Retinal pigment epithelial cell (primary cell): ENCODE results near the gene EVL.

Source experiments
- DNase-seq: peaks from one replicate; pipeline ENCODE4 v3.0.0-alpha.2; 2010; ENCODE audit warnings: low read depth
- H3K4me3 ChIP-seq: 2 replicates; pipeline ENCODE4 v1.5.1; 2011; ENCODE audit warnings: mild to moderate bottlenecking, low read length, control low read depth, moderate library complexity
- CTCF ChIP-seq: conservative IDR thresholded peaks from 2 replicates; pipeline ENCODE4 v1.5.1; 2011; ENCODE audit warnings: low read depth, low read length, control low read depth, inconsistent platforms

EVL gene

GRCh38 chr14:100149851-100150611, 84.8 kb downstream of the EVL start:
- no peak overlapping the region for H3K4me3 ChIP-seq
- TF ChIP-seq CTCF = no peak
- no peak for DNase-seq

GRCh38 chr14:100150932-100151587, 85.8 kb downstream of the EVL start:
- TF ChIP-seq CTCF = no peak
- no peak for DNase-seq
- H3K4me3 ChIP-seq = no peak overlapping the region

GRCh38 chr14:100152091-100152490, 86.9 kb downstream of the EVL start:
- no peak overlapping the region for H3K4me3 ChIP-seq
- TF ChIP-seq CTCF = no peak
- no peak for DNase-seq

- no peak for DNase-seq
- no peak for TF ChIP-seq CTCF
- H3K4me3 ChIP-seq = no peak overlapping the region
These were observed 88.3 kb downstream of the EVL start for GRCh38 chr14:100153560-100153959.

- no peak for DNase-seq
- TF ChIP-seq CTCF = peak; percentile 65
- H3K4me3 ChIP-seq = no peak overlapping the region
These were observed 89.9 kb downstream of the EVL start for GRCh38 chr14:100155049-100155621.

- no peak for TF ChIP-seq CTCF
- H3K4me3 ChIP-seq = no peak overlapping the region
- no peak for DNase-seq
These were observed 90.8 kb downstream of the EVL start for GRCh38 chr14:100155756-100156616.
